ENCODE results near the gene YPEL5.

Gene YPEL5

DNA sequence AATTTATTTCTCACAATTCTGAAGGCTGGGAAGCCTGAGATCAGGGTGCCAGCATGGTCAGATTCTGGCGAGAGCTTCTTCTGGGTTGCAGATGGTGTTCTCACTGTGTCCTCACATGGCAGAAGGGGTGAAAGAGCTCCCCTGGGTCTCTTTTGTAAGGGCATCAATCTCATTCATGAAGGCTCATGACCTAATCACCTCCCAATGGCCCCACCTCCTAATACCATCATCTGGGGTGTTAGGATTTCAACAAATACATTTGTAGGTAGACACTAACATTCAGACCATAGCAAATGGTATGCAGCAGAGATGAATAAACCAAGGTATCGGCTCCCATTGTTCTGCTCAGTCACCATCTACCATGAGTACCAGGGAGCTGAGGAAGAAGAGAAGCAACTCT is 32.7 kb downstream of the YPEL5 start:
- no peak overlapping the region for H3K4me3 ChIP-seq
- no peak for TF ChIP-seq Cebpa-rat (IDR thresholded peaks at IDR 0.05)
- H3K4me2 ChIP-seq, result no peak overlapping the region
- no peaks in the 10 kb centered on the region for H3K9me3 ChIP-seq
- H3K27ac ChIP-seq, result no peak overlapping the region
- no peaks in the 10 kb centered on the region for H4K20me1 ChIP-seq
- no peaks in the 10 kb centered on the region for H3K4me1 ChIP-seq
- H3K36me3 ChIP-seq, result no peaks in the 10 kb centered on the region
- H3K9ac ChIP-seq, result no peak overlapping the region
- H3K27me3 ChIP-seq, result no peaks in the 10 kb centered on the region

GRCh38 chr2:30180226-30180625 is 33.4 kb downstream of the YPEL5 start:
- Histone ChIP-seq H3K27me3 (no peaks in the 10 kb centered on the region), H3K4me2 (no peak overlapping the region), H3K9ac (no peak overlapping the region), H3K27ac (no peak overlapping the region), H3K4me3 (no peak overlapping the region), H3K36me3 (no peaks in the 10 kb centered on the region), H3K9me3 (no peaks in the 10 kb centered on the region), H3K4me1 (no peaks in the 10 kb centered on the region), H4K20me1 (no peaks in the 10 kb centered on the region)
- TF ChIP-seq Cebpa-rat (IDR thresholded peaks at IDR 0.05), result no peak

DNA sequence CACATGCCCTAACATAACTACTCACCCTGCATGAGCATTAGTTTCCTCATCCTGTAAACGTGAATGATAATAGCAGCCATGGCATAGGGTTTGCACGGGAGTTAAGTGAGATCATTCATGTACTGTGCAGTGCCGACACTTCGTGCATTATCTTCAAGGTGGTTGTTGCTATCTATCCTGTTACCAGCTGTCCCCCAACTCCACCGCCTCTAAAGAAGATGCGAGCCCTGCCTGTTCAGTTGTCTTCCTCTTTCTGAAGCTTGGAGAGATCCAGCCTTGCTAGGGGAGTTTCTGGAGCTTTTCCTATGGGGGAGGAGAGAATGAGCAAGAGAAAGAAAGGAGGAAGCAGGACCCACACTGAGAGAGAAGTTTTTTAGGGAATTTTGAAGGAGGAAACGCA is 34.4 kb downstream of the YPEL5 start:
- Histone ChIP-seq H3K4me1 (no peaks in the 10 kb centered on the region), H3K4me3 (no peak overlapping the region), H3K27me3 (no peaks in the 10 kb centered on the region), H3K4me2 (no peak overlapping the region), H3K9me3 (no peaks in the 10 kb centered on the region), H3K27ac (no peak overlapping the region), H4K20me1 (no peaks in the 10 kb centered on the region), H3K36me3 (no peaks in the 10 kb centered on the region), H3K9ac (no peak overlapping the region)
- TF ChIP-seq Cebpa-rat (IDR thresholded peaks at IDR 0.05), result no peak

- Histone ChIP-seq H3K4me2 (no peak overlapping the region), H3K27ac (no peak overlapping the region), H3K9ac (no peak overlapping the region), H3K9me3 (no peaks in the 10 kb centered on the region), H3K4me3 (no peak overlapping the region), H3K27me3 (no peaks in the 10 kb centered on the region), H3K36me3 (no peaks in the 10 kb centered on the region), H4K20me1 (no peaks in the 10 kb centered on the region), H3K4me1 (no peaks in the 10 kb centered on the region)
- TF ChIP-seq Cebpa-rat (IDR thresholded peaks at IDR 0.05), result no peak
Observed at GRCh38 chr2:30184035-30184434, 37.2 kb downstream of the YPEL5 start.

GRCh38 chr2:30185178-30185577 is 38.4 kb downstream of the YPEL5 start:
- Histone ChIP-seq H3K27me3 (no peaks in the 10 kb centered on the region), H3K9me3 (no peaks in the 10 kb centered on the region; the same call in 1 of the 2 replicates), H3K36me3 (no peaks in the 10 kb centered on the region), H3K4me2 (no peak overlapping the region), H4K20me1 (no peaks in the 10 kb centered on the region), H3K27ac (no peak overlapping the region), H3K4me3 (no peak overlapping the region), H3K9ac (no peak overlapping the region), H3K4me1 (no peaks in the 10 kb centered on the region)
- TF ChIP-seq Cebpa-rat (IDR thresholded peaks at IDR 0.05), result no peak

DNA sequence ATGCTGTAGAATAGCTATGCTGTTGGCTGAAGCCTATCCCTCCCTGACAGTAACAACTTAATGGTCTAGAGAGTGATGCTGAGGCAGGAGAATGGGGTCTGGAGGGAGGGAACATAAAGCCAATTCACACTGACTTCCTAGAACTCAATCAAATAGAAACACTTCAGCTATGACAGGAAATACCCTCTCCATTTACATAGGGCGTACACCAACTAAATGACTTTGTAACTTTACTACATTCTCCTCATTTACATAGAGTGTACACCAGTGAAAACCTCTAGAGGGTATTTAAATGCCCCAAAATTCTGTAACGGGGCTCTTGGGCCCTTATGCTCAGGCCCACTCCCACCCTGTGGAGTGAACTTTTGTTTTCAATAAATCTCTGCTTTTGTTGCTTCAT is 41.5 kb downstream of the YPEL5 start:
- Histone ChIP-seq H3K27me3 (no peaks in the 10 kb centered on the region), H4K20me1 (no peaks in the 10 kb centered on the region), H3K4me3 (no peak overlapping the region), H3K36me3 (no peaks in the 10 kb centered on the region), H3K4me1 (no peaks in the 10 kb centered on the region), H3K9ac (no peak overlapping the region), H3K4me2 (no peak overlapping the region), H3K27ac (no peak overlapping the region), H3K9me3 (no peaks in the 10 kb centered on the region; the same call in 1 of the 2 replicates)
- no peak for TF ChIP-seq Cebpa-rat (IDR thresholded peaks at IDR 0.05)

DNA sequence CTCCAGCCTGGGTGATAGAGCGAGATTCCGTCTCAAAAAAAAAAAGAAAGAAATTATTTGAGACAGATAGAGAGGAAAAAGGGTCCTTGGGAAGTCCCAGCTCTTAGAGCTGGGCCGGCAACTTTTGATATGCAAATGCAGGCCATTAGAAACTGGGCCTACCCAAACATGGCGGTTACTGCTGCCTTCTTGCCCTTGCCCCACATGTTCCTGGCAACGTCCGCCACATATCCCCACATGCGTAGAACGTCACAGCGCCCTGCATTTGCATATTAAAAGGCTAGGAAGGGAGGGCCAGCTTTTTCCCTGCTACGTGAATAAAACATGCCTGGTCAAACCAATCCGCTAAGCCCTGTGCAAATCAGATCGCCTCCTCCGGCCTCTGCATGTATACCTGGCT is 43.8 kb downstream of the YPEL5 start:
- H3K27me3 ChIP-seq, result no peaks in the 10 kb centered on the region
- no peaks in the 10 kb centered on the region for H4K20me1 ChIP-seq
- H3K27ac ChIP-seq, result no peak overlapping the region
- H3K4me1 ChIP-seq, result no peaks in the 10 kb centered on the region
- H3K4me2 ChIP-seq, result no peak overlapping the region
- no peak for TF ChIP-seq Cebpa-rat (IDR thresholded peaks at IDR 0.05)
- no peak overlapping the region for H3K9ac ChIP-seq
- H3K4me3 ChIP-seq, result no peak overlapping the region
- no peaks in the 10 kb centered on the region for H3K36me3 ChIP-seq
- no peaks in the 10 kb centered on the region; the same call in 1 of the 2 replicates for H3K9me3 ChIP-seq

DNA sequence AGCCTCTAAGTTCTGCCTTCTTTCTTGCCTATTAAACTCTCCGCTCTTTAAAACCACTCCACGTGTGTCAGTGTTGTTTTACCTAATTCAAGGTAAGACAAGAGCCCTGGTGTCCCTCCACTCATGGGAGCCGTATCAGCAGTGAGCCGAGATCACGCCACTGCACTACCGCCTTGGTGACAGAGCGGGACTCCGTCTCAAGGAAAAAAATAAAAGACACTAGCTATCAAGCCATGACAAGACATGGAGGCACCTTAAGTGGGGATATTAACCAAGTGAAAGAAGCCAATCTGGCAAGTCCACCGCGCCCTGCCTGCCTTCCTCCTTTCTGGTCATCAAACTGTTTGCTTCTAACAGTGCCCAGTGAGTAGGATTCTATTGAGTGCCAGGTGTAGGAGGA is 44.3 kb downstream of the YPEL5 start:
- Histone ChIP-seq H3K9me3 (no peaks in the 10 kb centered on the region; the same call in 1 of the 2 replicates), H3K9ac (no peak overlapping the region), H3K4me2 (no peak overlapping the region), H3K36me3 (no peaks in the 10 kb centered on the region), H4K20me1 (no peaks in the 10 kb centered on the region), H3K4me3 (no peak overlapping the region), H3K27ac (no peak overlapping the region), H3K27me3 (no peaks in the 10 kb centered on the region), H3K4me1 (no peaks in the 10 kb centered on the region)
- no peak for TF ChIP-seq Cebpa-rat (IDR thresholded peaks at IDR 0.05)

- H3K4me1 ChIP-seq, result no peaks in the 10 kb centered on the region
- TF ChIP-seq Cebpa-rat (IDR thresholded peaks at IDR 0.05), result no peak
- H3K9ac ChIP-seq, result no peak overlapping the region
- H3K27me3 ChIP-seq, result no peaks in the 10 kb centered on the region
- H3K36me3 ChIP-seq, result no peaks in the 10 kb centered on the region
- no peak overlapping the region for H3K4me2 ChIP-seq
- H3K9me3 ChIP-seq, result no peaks in the 10 kb centered on the region; the same call in 1 of the 2 replicates
- no peak overlapping the region for H3K27ac ChIP-seq
- H4K20me1 ChIP-seq, result no peaks in the 10 kb centered on the region
- H3K4me3 ChIP-seq, result no peak overlapping the region
Observed at GRCh38 chr2:30191819-30192271, 45.0 kb downstream of the YPEL5 start.

GRCh38 chr2:30192314-30192713 is 45.5 kb downstream of the YPEL5 start:
- no peaks in the 10 kb centered on the region; the same call in 1 of the 2 replicates for H3K9me3 ChIP-seq
- H3K27ac ChIP-seq, result no peak overlapping the region
- H3K9ac ChIP-seq, result no peak overlapping the region
- H4K20me1 ChIP-seq, result no peaks in the 10 kb centered on the region
- no peaks in the 10 kb centered on the region for H3K27me3 ChIP-seq
- H3K36me3 ChIP-seq, result no peaks in the 10 kb centered on the region
- no peak for TF ChIP-seq Cebpa-rat (IDR thresholded peaks at IDR 0.05)
- H3K4me3 ChIP-seq, result no peak overlapping the region
- H3K4me1 ChIP-seq, result no peaks in the 10 kb centered on the region
- no peak overlapping the region for H3K4me2 ChIP-seq

DNA sequence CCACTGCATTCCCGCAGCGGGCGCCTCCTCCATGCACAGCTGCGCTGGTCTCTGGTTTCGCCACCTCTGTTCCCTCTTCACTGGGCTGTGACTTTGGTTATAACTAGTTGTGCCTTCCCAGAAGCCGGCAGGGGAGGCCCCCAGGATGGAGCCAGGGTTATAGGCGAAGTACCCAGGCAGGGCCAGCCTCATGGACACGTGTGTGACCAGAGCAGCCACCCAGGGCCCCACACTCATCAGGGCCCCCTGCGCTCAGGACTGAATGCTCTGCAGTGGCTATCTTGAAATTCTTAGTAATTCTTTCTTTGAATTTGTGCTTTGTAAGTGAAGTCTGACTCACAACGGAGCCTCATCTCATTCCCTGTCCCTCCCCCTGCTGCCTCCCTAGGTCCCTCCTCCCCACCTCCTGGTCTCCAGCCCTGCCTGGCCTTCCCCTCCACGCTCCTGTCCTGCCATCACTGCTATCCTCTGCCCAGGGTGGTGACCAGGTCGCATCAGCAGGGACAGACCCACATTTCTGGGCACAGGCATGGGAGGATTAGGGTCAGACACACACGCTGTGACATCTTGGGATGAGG is 46.4 kb downstream of the YPEL5 start:
- no peak overlapping the region for H3K4me2 ChIP-seq
- no peaks in the 10 kb centered on the region for H3K36me3 ChIP-seq
- H3K9me3 ChIP-seq, result no peaks in the 10 kb centered on the region; the same call in 1 of the 2 replicates
- no peaks in the 10 kb centered on the region for H3K27me3 ChIP-seq
- H3K4me1 ChIP-seq, result no peaks in the 10 kb centered on the region
- H3K4me3 ChIP-seq, result no peak overlapping the region
- H3K9ac ChIP-seq, result no peak overlapping the region
- no peak for TF ChIP-seq Cebpa-rat (IDR thresholded peaks at IDR 0.05)
- no peak overlapping the region for H3K27ac ChIP-seq
- no peaks in the 10 kb centered on the region for H4K20me1 ChIP-seq
